WI38 (cell line): ENCODE measurements around the gene EPAS1.

Source experiments
- H3K4me3 ChIP-seq: 2 replicates; pipeline ENCODE4 v1.5.1; 2011; ENCODE audit warnings: low read depth, mild to moderate bottlenecking, control low read depth, low read length
- CTCF ChIP-seq: IDR thresholded peaks from 2 replicates; pipeline ENCODE4 v1.5.1; 2012; ENCODE audit warnings: low read depth, mild to moderate bottlenecking, control low read depth, low read length

EPAS1 gene

GRCh38 chr2:46328291-46328690 is 31.1 kb downstream of the EPAS1 start:
- TF ChIP-seq CTCF, result no peak
- no peak overlapping the region for H3K4me3 ChIP-seq

DNA sequence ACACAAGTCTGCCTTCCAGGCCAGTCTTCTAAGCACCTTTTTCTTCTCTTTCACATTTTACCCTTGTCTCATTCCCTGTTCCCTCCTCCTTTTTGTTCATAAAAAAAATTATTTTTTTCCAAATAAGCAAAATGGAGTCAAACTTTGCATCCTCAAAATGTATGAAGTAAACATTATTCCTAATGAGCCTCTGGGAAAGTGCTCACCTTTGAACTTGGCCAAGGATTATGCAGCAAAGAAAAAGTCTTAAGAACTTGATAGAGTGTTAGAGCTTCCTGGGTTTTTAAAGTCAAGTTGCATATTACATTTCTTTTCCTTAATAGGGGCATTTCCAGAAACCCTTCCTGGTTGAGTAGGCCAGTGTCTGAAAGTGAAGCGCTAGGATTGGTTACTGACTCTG is 31.6 kb downstream of the EPAS1 start:
- no peak overlapping the region for H3K4me3 ChIP-seq
- TF ChIP-seq CTCF, result no peak

DNA sequence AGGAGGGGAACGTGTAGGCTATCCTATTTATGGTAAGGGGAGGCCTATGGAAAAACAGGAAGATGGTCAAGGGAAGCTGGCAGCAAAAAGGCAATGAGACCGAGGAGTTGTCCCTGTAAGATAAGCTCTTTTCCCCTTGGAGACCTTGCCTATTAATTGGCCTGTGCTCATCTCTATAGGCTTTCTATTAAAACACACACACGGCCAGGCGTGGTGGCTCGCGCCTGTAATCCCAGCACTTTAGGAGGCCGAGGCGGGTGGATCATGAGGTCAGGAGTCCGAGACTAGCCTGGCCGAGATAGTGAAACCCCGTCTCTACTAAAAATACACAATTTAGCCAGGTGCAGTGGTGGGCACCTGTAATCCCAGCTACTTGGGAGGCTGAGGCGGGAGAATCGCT is 32.1 kb downstream of the EPAS1 start:
- TF ChIP-seq CTCF, result no peak
- no peak overlapping the region for H3K4me3 ChIP-seq

- no peak for TF ChIP-seq CTCF
- H3K4me3 ChIP-seq, result peak overlapping the region; percentile 25
These were observed 32.9 kb downstream of the EPAS1 start for GRCh38 chr2:46329803-46330775.

GRCh38 chr2:46331109-46331766 is 34.0 kb downstream of the EPAS1 start:
- TF ChIP-seq CTCF, result no peak
- no peak overlapping the region; the same call in 1 of the 2 replicates for H3K4me3 ChIP-seq

DNA sequence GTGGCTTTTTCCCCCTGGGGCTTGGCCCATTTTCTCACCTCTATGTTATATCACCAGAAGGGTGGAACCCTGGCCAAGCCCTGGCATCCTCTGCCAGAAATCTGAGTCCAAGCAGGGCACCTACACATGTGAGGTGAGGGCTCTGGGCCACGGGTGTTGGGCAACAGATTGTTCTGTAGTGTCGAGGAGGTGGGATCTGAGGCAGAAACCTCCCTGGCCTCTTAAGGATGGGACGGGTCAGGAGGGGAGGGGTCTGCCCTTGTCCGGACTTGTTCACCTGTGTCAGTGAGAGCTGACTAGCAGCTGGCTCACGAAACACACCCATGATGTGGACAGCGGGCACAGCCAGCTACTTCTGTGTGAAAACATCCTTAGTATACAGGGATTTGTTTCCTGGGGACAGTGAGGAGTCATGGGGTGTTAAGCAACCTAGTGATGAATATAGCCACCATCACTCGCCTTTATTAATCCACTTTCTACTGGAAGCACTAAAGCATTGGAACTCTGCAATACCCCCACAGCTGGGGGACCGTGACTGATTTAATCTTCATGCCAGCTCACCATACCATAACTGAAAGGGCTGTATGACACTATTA is 35.6 kb downstream of the EPAS1 start:
- H3K4me3 ChIP-seq, result no peak overlapping the region
- no peak for TF ChIP-seq CTCF
